ENCODE data around the gene C11orf52. TPM values are rescaled to one million over a fixed set of nuclear protein-coding genes. Genes with fewer than 3 reads are reported as not detected.

The C11orf52 gene
- total RNA-seq, 2 experiments from 2014 or later = not detected

DNA sequence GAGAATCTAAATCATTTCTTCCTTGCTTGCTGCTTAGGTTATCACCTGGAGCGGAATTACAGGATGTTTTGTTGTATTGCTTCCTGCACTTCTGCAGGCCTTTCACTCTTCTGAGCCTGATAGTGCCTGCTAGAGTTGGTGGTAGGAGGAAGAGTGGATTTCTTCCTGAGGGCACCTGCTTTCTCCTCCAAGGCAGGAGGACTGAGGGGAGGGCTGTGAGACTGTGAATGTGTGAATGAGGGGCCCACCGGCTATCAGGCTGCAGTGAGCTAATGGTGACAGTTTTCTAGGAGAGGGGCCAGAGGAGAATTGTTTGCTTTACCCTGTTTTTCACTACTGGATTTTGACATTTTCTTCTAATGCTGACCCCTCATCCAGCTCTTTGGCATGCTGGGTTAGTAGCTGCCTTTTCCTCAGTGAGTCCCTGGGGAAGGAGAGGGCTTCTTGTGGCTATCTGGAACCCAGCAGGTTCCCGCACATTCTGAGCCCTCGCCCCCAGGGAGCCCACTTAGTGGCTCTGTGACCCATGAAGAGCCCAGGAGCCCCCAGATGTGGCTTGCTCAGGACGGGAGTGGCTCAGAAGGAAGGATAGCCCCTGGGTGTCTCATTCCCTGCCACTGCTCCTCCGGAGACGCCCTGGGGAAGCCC lies 57.5 kb downstream of the C11orf52 start:
- intact Hi-C loops (cut with DNase I, micrococcal nuclease) = no loop called here
- H3K4me3 Mint-ChIP-seq = peak overlapping the region; percentile 20
- H3K4me1 Mint-ChIP-seq = peaks cover 11% of the 10 kb centered on the region
- no peak for ATAC-seq
- no peak for DNase-seq
- H3K27me3 Mint-ChIP-seq = peaks cover 28% of the 10 kb centered on the region
- H3K36me3 Mint-ChIP-seq (ENCODE audit: low read depth) = peaks cover 1% of the 10 kb centered on the region
- POLR2A ChIA-PET = no interaction called here
- H3K27ac Mint-ChIP-seq = no peak overlapping the region
- H3K9me3 Mint-ChIP-seq (ENCODE audit: low read depth) = no peaks in the 10 kb centered on the region
- CTCF ChIA-PET = interaction anchor here (1.4 to 1.9 kb wide), 2 partner anchors 9 to 45 kb away, joined by 3 to 10 read pairs; no protein-coding TSS in a partner anchor

Other genes with a start within 250 kb of the C11orf52 start
- 10 to 100 TPM; 39.1 to 53.9 TPM for gene PPP2R1B, start 152.5 kb upstream of the C11orf52 start, total RNA-seq
- 10 to 100 TPM; 30.4 to 41.2 TPM for gene ALG9, start 47.3 kb upstream of the C11orf52 start, total RNA-seq
- gene FDXACB1, start 39.7 kb upstream of the C11orf52 start, total RNA-seq = 1 to 10 TPM; 5.9 to 6.0 TPM
- 10 to 100 TPM; 32.1 to 49.7 TPM for gene CFAP68, start 39.4 kb upstream of the C11orf52 start, total RNA-seq
- not detected for gene CRYAB, start 7.1 kb upstream of the C11orf52 start, total RNA-seq
- gene HSPB2, start 6.2 kb upstream of the C11orf52 start, total RNA-seq = not detected
- gene DIXDC1, start 18.4 kb downstream of the C11orf52 start, total RNA-seq = 10 to 100 TPM in 1 of 2 experiments, 1 to 10 TPM in 1; 10.0 to 14.0 TPM
- 10 to 100 TPM; 47.8 to 49.1 TPM for gene DLAT, start 106.5 kb downstream of the C11orf52 start, total RNA-seq
- under 1 TPM; 0.57 to 0.61 TPM for gene PIH1D2, start 155.1 kb downstream of the C11orf52 start, total RNA-seq
- 10 to 100 TPM; 23.7 to 45.3 TPM for gene NKAPD1, start 155.4 kb downstream of the C11orf52 start, total RNA-seq
- 10 to 100 TPM; 50.5 to 52.6 TPM for gene TIMM8B, start 167.8 kb downstream of the C11orf52 start, total RNA-seq
- 10 to 100 TPM; 79.8 to 84.9 TPM for gene SDHD, start 168.0 kb downstream of the C11orf52 start, total RNA-seq
- not detected for gene IL18, start 245.2 kb downstream of the C11orf52 start, total RNA-seq
- gene TEX12, start 248.5 kb downstream of the C11orf52 start, total RNA-seq = under 1 TPM; 0.32 to 0.34 TPM

All from activated CD4-positive, alpha-beta T cell treated with anti-CD3 and anti-CD28 coated beads for 36 hours (primary cell).